B cell (primary cell): Measurements from ENCODE around the gene PLD1.

Experiments
- CTCF ChIP-seq: fragments of 200-600 bp; IDR thresholded peaks from one replicate; pipeline ENCODE4 v1.8.0; 2022; ENCODE audit warnings: antibody characterized with exemption, mild to moderate bottlenecking
- EZH2 ChIP-seq: IDR thresholded peaks from 2 replicates; pipeline ENCODE4 v1.6.1; 2012; ENCODE audit warnings: borderline replicate concordance, low read depth, mild to moderate bottlenecking, moderate library complexity, low read length; ENCODE audit not compliant: insufficient read depth, poor library complexity, severe bottlenecking

GRCh38 chr3:171834461-171834801 lies 24.1 kb upstream of the PLD1 start:
- no peak for TF ChIP-seq CTCF
- TF ChIP-seq EZH2: no peak
